ENCODE data around the gene PODXL2.

Gene PODXL2

GRCh38 chr3:127624063-127624462 is 4.9 kb upstream of the PODXL2 start:
- no peak overlapping the region for H3K4me3 ChIP-seq
- no peaks in the 10 kb centered on the region for H3K9me3 ChIP-seq
- no peak overlapping the region for H3K27ac ChIP-seq
- no peaks in the 10 kb centered on the region for H3K27me3 ChIP-seq
- no peak for TF ChIP-seq CTCF (IDR thresholded peaks at IDR 0.05)
- no peak for DNase-seq
- H3K36me3 ChIP-seq, result peaks cover 0 to 26% (median 0%) of the 10 kb centered on the region in 3 donors
- intact Hi-C loops (cut with DNase I; ENCODE audit: low total_unique reads), result no loop called here
- peaks cover 0 to 4% (median 0%) of the 10 kb centered on the region in 4 donors for H3K4me1 ChIP-seq

DNA sequence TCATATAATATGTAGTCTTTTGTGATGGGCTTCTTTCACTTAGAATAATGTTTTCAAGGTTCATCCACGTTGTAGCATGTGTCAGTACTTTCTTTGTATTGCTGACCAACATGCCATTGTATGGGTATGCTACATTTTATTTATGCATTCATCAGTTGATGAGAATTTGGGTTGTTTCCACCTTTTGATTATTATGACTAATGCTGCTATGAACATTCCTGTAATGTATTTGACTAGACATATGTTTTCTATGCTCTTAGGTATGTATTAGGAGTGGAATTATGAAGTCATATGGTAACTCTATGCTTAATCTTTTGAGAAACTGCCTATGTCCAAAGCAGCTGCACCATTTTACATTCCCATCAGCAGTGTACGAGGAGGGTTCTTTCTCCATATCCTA is 3.2 kb upstream of the PODXL2 start:
- no peak for DNase-seq
- H3K27me3 ChIP-seq, result no peaks in the 10 kb centered on the region
- no peak overlapping the region for H3K4me3 ChIP-seq
- peaks cover 0 to 18% (median 11%) of the 10 kb centered on the region in 4 donors for H3K4me1 ChIP-seq
- H3K9me3 ChIP-seq, result no peaks in the 10 kb centered on the region
- TF ChIP-seq CTCF (IDR thresholded peaks at IDR 0.05), result no peak
- intact Hi-C loops (cut with DNase I; ENCODE audit: low total_unique reads), result no loop called here
- no peak overlapping the region for H3K27ac ChIP-seq
- H3K36me3 ChIP-seq, result peaks cover 0 to 17% (median 0%) of the 10 kb centered on the region in 3 donors

DNA sequence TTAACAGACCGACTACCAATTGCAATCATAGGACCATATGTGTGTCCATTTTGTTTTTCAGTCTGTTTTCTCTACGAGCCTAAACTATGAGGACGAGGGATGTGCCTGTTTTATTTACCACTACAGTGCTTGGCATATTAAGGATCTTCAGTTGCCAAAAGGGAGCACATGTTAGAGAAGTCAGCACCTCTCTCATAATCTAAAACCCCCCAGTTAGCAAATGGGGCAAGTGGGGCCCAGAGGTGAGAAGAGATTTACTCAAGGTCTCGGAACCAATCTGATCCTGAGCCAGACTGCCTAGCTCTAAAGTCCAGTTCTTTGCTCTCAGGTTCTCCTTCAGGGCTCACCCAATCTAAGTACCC is 578 bp upstream of the PODXL2 start:
- Histone ChIP-seq H3K4me1 (peaks cover 0 to 18% (median 11%) of the 10 kb centered on the region in 4 donors), H3K4me3 (peak overlapping the region in 1 of 2 donors; percentile 64), H3K27me3 (peaks cover 0 to 7% of the 10 kb centered on the region in 2 donors), H3K36me3 (no peaks in the 10 kb centered on the region), H3K27ac (no peak overlapping the region), H3K9me3 (no peaks in the 10 kb centered on the region)
- no peak for DNase-seq
- intact Hi-C loops (cut with DNase I; ENCODE audit: low total_unique reads), result no loop called here
- TF ChIP-seq CTCF (IDR thresholded peaks at IDR 0.05), result no peak

DNA sequence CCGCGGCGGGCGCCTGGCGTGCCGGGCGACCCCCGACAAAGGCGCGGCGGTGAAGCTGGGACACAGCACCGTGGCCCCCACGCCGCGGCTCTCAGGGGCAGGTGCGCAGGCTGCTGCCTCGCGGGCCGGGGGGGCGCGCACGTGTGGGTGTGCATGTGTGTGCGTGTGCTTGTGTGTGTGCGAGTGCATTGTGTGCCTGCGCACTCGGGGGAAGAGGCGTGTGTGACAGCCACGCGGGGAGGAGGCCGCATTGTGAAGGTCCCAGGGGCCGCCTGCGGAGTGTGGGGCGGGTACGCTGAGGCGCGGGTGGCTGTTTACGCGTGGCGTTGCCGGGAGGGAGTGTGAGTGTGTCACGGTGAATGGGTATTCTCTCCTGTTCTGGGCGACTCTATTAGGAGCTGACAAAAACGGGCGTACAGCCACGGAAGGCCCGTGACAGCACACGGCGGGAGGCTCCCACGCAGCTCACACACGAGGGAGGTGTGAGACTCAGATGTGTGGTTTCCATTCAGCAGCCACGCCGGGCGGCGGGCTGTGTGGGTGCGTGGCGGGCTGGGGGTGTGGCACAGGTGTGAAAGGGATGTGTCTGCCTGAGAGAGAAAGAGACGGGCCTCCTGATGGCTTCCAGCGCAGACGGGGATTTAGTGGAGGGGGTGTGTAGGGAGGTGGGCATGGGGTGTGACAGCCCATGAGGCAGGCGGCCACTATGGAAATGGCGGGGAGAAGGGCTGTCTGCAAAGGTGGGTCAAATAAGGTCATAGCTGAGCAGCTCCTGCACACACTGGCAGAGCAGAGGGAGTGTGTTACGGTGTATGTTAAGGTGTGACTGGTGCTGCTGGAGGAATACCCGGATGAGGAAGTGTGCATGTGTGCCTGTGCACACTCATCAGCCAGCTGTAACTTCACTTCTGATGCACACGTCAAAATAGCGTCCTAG is 750 bp downstream of the PODXL2 start:
- peak overlapping the region; percentile 48 to 64 for H3K4me3 ChIP-seq
- no peaks in the 10 kb centered on the region for H3K9me3 ChIP-seq
- TF ChIP-seq CTCF (IDR thresholded peaks at IDR 0.05), result no peak
- peaks cover 0 to 12% of the 10 kb centered on the region in 2 donors for H3K27me3 ChIP-seq
- H3K36me3 ChIP-seq, result no peaks in the 10 kb centered on the region
- intact Hi-C loops (cut with DNase I; ENCODE audit: low total_unique reads), result no loop called here
- no peak for DNase-seq
- H3K4me1 ChIP-seq, result peaks cover 0 to 18% (median 11%) of the 10 kb centered on the region in 4 donors
- no peak overlapping the region for H3K27ac ChIP-seq

DNA sequence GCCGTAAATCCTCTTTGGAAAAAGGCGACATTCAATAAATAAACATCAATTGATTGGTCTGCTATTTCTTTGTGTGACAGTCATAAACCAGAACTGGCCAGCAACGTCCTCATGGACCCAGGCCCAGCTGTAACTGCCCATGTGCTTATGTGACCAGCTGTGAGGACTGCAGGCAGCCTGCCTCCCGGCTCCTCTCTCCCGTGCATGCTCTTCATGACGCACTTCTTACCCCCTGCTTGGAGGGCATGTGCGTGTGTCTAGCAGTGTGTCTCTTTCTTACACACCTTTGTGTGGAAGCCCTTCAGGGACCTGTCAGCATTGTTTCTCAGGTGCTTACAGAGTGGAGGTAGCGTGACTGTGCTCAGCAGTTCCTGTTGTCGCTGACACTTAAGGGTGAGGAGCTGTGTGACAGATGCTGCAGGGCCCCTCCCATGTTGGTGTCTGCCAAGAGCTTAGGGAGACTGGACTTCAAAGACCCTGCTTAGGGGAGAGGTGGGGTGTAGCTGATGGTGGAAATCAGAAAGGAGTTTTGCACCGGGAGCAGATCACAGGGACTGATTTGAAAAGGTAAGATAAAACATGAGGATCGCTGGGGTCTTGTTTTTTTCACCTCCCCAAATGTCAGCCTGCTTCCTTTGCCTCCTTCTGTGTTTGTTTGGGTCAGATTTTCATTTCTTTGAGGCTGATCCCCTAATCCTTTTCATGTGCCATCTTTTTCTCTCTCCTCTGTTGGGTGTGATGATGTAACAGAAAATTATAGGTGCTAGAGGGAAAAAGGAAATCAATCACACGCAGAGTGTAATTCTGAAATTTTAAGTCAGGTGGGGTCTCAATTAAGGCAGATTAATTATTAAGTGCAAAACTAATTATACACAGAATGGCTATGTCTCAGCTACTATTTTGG is 2.1 kb downstream of the PODXL2 start:
- Histone ChIP-seq H3K4me1 (peaks cover 0 to 18% (median 11%) of the 10 kb centered on the region in 4 donors), H3K27me3 (peaks cover 0 to 12% of the 10 kb centered on the region in 2 donors), H3K4me3 (no peak overlapping the region), H3K27ac (no peak overlapping the region), H3K36me3 (no peaks in the 10 kb centered on the region), H3K9me3 (no peaks in the 10 kb centered on the region)
- TF ChIP-seq CTCF (IDR thresholded peaks at IDR 0.05), result no peak
- DNase-seq, result no peak
- intact Hi-C loops (cut with DNase I; ENCODE audit: low total_unique reads), result no loop called here
